Measurements from ENCODE around the gene RANBP17.

DNA sequence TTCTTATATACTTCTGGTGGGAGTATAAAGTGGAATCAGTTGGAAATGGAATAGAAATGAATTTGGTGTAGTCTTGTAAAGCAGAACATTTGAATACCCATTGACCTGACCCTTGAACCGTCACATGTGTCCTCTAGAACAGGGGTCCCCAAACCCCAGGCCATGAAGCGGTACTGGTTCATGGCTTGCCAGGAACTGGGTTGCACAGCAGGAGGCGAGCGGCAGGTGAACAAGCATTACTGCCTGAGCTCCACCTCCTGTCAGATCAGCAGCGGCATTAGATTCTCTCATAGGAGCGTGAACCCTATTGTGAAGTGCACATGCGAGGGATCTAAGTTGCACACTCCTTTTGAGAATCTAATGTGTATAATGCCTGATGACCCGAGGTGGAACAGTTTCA lies 80.0 kb downstream of the RANBP17 start:
- TF ChIP-seq, protein P1, sequence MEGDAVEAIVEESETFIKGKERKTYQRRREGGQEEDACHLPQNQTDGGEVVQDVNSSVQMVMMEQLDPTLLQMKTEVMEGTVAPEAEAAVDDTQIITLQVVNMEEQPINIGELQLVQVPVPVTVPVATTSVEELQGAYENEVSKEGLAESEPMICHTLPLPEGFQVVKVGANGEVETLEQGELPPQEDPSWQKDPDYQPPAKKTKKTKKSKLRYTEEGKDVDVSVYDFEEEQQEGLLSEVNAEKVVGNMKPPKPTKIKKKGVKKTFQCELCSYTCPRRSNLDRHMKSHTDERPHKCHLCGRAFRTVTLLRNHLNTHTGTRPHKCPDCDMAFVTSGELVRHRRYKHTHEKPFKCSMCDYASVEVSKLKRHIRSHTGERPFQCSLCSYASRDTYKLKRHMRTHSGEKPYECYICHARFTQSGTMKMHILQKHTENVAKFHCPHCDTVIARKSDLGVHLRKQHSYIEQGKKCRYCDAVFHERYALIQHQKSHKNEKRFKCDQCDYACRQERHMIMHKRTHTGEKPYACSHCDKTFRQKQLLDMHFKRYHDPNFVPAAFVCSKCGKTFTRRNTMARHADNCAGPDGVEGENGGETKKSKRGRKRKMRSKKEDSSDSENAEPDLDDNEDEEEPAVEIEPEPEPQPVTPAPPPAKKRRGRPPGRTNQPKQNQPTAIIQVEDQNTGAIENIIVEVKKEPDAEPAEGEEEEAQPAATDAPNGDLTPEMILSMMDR (conservative IDR thresholded peaks at IDR 0.05 in 1 of 2, IDR thresholded peaks at IDR 0.05 in 1 of 2; ENCODE audit: extremely low read depth in 1 of 2, insufficient read depth in 1 of 2, low read depth in 1 of 2, low read length in 2 of 2), result no peak
- TF ChIP-seq EZH2 (IDR thresholded peaks at IDR 0.05; ENCODE audit: borderline replicate concordance, low read length), result no peak

Measured in mammary epithelial cell (primary cell).